Activated T-helper 2 cell treated with anti-CD3 and anti-CD28 coated beads, Interferon-gamma antibody, Interleukin-2, Interleukin-4, amounts not matched to agents 10 μg/mL and 5 μg/mL and 100 μg/mL, durations not matched to agents 14 hours and 24 hours and 36 hours (primary cell): ENCODE data around the gene TMEM62. TPM values are rescaled to one million over a fixed set of nuclear protein-coding genes. Genes with fewer than 3 reads are reported as not detected.

Experiments used
- total RNA-seq: library from RNA; stranded (reverse); gene quantifications from 2 replicates; pipeline ENCODE4 v1.2.3, GENCODE V29; 2022

Gene TMEM62
- total RNA-seq, 1 donor from 2014 or later: 19.7 TPM

Other genes with a start within 250 kb of the TMEM62 start
- gene TTBK2, start 212.8 kb upstream of the TMEM62 start, total RNA-seq: 13.0 and 13.1 TPM in 2 replicates
- 36.0 and 36.7 TPM in 2 replicates for gene UBR1, start 27.5 kb upstream of the TMEM62 start, total RNA-seq
- gene CCNDBP1, start 51.8 kb downstream of the TMEM62 start, total RNA-seq: 62.9 and 68.1 TPM in 2 replicates
- not detected in 2 replicates for gene EPB42, start 87.4 kb downstream of the TMEM62 start, total RNA-seq
- gene TGM5, start 133.3 kb downstream of the TMEM62 start, total RNA-seq: 0.09 and 0.21 TPM in 2 replicates
- gene TGM7, start 168.7 kb downstream of the TMEM62 start, total RNA-seq: not detected in 2 replicates
- 15.7 and 16.8 TPM in 2 replicates for gene LCMT2, start 197.0 kb downstream of the TMEM62 start, total RNA-seq
- gene ZSCAN29, start 237.5 kb downstream of the TMEM62 start, total RNA-seq: 31.4 and 33.1 TPM in 2 replicates
- gene TUBGCP4, start 237.5 kb downstream of the TMEM62 start, total RNA-seq: 40.9 and 48.2 TPM in 2 replicates